Measurements from ENCODE around the gene AMN.
"Not testable (repeated sequence)": the region's sequence is repeated elsewhere in the genome, so short reads cannot be mapped to it uniquely, and the experiment has no call there.

Gene AMN

GRCh38 chr14:102923201-102923924 lies 900 bp downstream of the AMN start:
- peaks cover 9% of the 10 kb centered on the region for H3K9me3 ChIP-seq (ENCODE audit: control insufficient read depth, low read length)
- H3K4me1 ChIP-seq (ENCODE audit: control insufficient read depth, insufficient read depth, low read length, poor library complexity, severe bottlenecking): peaks cover 8% of the 10 kb centered on the region
- 4 to 6% methylated on average over 49 to 52 of the region's 53 CpGs for WGBS, 2 experiments (ENCODE audit: insufficient coverage in 2 of 2)
- no peak overlapping the region for H3K27ac ChIP-seq (ENCODE audit: low read depth, low read length, severe bottlenecking)
- H3K4me3 ChIP-seq (ENCODE audit: extremely low read depth, insufficient read depth, low read length, poor library complexity, severe bottlenecking): peak overlapping the region; percentile 14
- H3K36me3 ChIP-seq (ENCODE audit: control insufficient read depth, insufficient read depth, low read length): no peaks in the 10 kb centered on the region

DNA sequence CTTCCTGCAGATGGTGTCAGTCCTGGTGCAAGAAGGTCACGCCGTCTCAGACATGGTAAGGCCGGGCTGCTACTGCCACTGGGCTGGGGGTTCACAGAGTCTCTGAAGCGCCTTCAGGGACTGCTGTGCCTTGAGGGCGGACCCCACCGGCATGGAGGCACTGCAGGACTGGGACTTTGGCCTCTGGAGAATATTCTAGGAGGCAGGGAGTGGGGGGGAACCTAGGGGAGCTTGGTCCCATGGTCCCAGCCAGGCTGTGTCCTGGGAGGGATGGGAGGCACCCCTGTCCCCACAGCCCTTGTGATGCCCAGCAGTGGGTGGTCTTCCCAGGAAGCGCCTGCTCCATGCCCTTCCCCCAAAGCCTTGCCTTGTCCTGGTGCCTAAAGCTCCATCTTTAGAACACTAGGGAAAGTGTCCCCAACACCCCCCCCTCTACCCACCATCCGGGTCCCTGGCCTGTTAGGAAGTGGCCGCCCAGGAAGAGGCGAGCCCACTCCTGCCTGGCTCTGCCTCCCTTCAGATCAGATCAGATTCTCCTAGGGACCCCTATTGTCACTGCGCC lies 1.5 kb downstream of the AMN start:
- Histone ChIP-seq H3K4me1 (ENCODE audit: control insufficient read depth, insufficient read depth, low read length, poor library complexity, severe bottlenecking) (peaks cover 8% of the 10 kb centered on the region), H3K4me3 (ENCODE audit: extremely low read depth, insufficient read depth, low read length, poor library complexity, severe bottlenecking) (no peak overlapping the region), H3K9me3 (ENCODE audit: control insufficient read depth, low read length) (peaks cover 9% of the 10 kb centered on the region), H3K36me3 (ENCODE audit: control insufficient read depth, insufficient read depth, low read length) (no peaks in the 10 kb centered on the region), H3K27ac (ENCODE audit: low read depth, low read length, severe bottlenecking) (no peak overlapping the region)
- WGBS, 2 experiments (ENCODE audit: insufficient coverage in 2 of 2): 67 to 73% methylated on average over 10 to 11 of the region's 11 CpGs

GRCh38 chr14:102924632-102925588 lies 2.4 kb downstream of the AMN start:
- peaks cover 12% of the 10 kb centered on the region for H3K4me1 ChIP-seq (ENCODE audit: control insufficient read depth, insufficient read depth, low read length, poor library complexity, severe bottlenecking)
- peaks cover 9% of the 10 kb centered on the region for H3K9me3 ChIP-seq (ENCODE audit: control insufficient read depth, low read length)
- H3K4me3 ChIP-seq (ENCODE audit: extremely low read depth, insufficient read depth, low read length, poor library complexity, severe bottlenecking): no peak overlapping the region
- H3K27ac ChIP-seq (ENCODE audit: low read depth, low read length, severe bottlenecking): no peak overlapping the region
- WGBS, 2 experiments (ENCODE audit: insufficient coverage in 2 of 2): 77 to 93% methylated on average over 15 of the region's 25 CpGs
- H3K36me3 ChIP-seq (ENCODE audit: control insufficient read depth, insufficient read depth, low read length): no peaks in the 10 kb centered on the region

- 70 to 76% methylated on average over 9 to 10 of the region's 11 CpGs for WGBS, 2 experiments (ENCODE audit: insufficient coverage in 2 of 2)
- Histone ChIP-seq H3K4me1 (ENCODE audit: control insufficient read depth, insufficient read depth, low read length, poor library complexity, severe bottlenecking) (peaks cover 12% of the 10 kb centered on the region), H3K9me3 (ENCODE audit: control insufficient read depth, low read length) (peaks cover 4% of the 10 kb centered on the region), H3K27ac (ENCODE audit: low read depth, low read length, severe bottlenecking) (no peak overlapping the region), H3K36me3 (ENCODE audit: control insufficient read depth, insufficient read depth, low read length) (no peaks in the 10 kb centered on the region), H3K4me3 (ENCODE audit: extremely low read depth, insufficient read depth, low read length, poor library complexity, severe bottlenecking) (no peak overlapping the region)
Observed at GRCh38 chr14:102925646-102926045, 3.2 kb downstream of the AMN start.

- 47 to 53% methylated on average over 10 to 11 of the region's 12 CpGs for WGBS, 2 experiments (ENCODE audit: insufficient coverage in 2 of 2)
- Histone ChIP-seq H3K9me3 (ENCODE audit: control insufficient read depth, low read length) (peaks cover under 1% of the 10 kb centered on the region), H3K4me3 (ENCODE audit: extremely low read depth, insufficient read depth, low read length, poor library complexity, severe bottlenecking) (no peak overlapping the region), H3K4me1 (ENCODE audit: control insufficient read depth, insufficient read depth, low read length, poor library complexity, severe bottlenecking) (peaks cover 12% of the 10 kb centered on the region), H3K36me3 (ENCODE audit: control insufficient read depth, insufficient read depth, low read length) (no peaks in the 10 kb centered on the region), H3K27ac (ENCODE audit: low read depth, low read length, severe bottlenecking) (no peak overlapping the region)
Observed at GRCh38 chr14:102926104-102926503, 3.6 kb downstream of the AMN start.

GRCh38 chr14:102926840-102927239 lies 4.4 kb downstream of the AMN start:
- H3K36me3 ChIP-seq (ENCODE audit: control insufficient read depth, insufficient read depth, low read length); H3K9me3 ChIP-seq (ENCODE audit: control insufficient read depth, low read length); H3K4me3 ChIP-seq (ENCODE audit: extremely low read depth, insufficient read depth, low read length, poor library complexity, severe bottlenecking); H3K27ac ChIP-seq (ENCODE audit: low read depth, low read length, severe bottlenecking): not testable (repeated sequence)
- 88% methylated on average over 3 of the region's 10 CpGs; no CpG with 5 or more reads in 1 of the 2 experiments for WGBS, 2 experiments (ENCODE audit: insufficient coverage in 2 of 2)
- peaks cover 12% of the 10 kb centered on the region for H3K4me1 ChIP-seq (ENCODE audit: control insufficient read depth, insufficient read depth, low read length, poor library complexity, severe bottlenecking)

- H3K9me3 ChIP-seq (ENCODE audit: control insufficient read depth, low read length): no peaks in the 10 kb centered on the region
- WGBS, 2 experiments (ENCODE audit: insufficient coverage in 2 of 2): 50 to 55% methylated on average over 15 of the region's 19 CpGs
- H3K36me3 ChIP-seq (ENCODE audit: control insufficient read depth, insufficient read depth, low read length): peaks cover 4% of the 10 kb centered on the region
- peaks cover 12% of the 10 kb centered on the region for H3K4me1 ChIP-seq (ENCODE audit: control insufficient read depth, insufficient read depth, low read length, poor library complexity, severe bottlenecking)
- no peak overlapping the region for H3K27ac ChIP-seq (ENCODE audit: low read depth, low read length, severe bottlenecking)
- H3K4me3 ChIP-seq (ENCODE audit: extremely low read depth, insufficient read depth, low read length, poor library complexity, severe bottlenecking): peak overlapping the region; percentile 47
Observed at GRCh38 chr14:102927346-102927877, 4.9 kb downstream of the AMN start.

DNA sequence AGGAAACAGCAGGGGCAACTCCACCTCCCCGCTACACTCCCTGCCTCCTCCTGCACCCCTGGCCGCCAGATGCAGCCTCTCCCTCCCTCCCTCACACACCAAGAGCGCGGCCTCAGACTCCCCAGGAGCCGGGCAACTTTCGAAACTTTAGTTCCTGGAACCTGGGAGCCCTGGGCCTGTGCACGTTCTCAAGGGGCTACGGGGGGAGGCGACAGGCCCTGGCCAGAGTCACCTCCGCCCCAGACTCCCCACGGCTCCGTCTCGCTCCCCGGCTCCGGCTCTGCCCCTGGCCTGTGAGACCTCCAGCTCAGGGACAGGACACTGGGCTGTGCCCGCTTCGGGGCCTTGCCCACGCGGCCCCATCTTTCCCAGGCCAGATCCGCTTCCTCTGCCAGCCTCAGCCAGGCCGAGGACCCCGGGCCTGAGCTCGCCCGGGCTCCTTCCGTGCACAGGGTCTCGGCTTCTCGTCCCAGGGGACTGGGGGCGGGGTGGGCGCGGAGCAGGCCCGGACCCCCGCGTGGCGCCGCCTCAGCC lies 5.5 kb downstream of the AMN start:
- peaks cover 6% of the 10 kb centered on the region for H3K36me3 ChIP-seq (ENCODE audit: control insufficient read depth, insufficient read depth, low read length)
- peaks cover 9% of the 10 kb centered on the region for H3K4me1 ChIP-seq (ENCODE audit: control insufficient read depth, insufficient read depth, low read length, poor library complexity, severe bottlenecking)
- peak overlapping the region; percentile 47 for H3K4me3 ChIP-seq (ENCODE audit: extremely low read depth, insufficient read depth, low read length, poor library complexity, severe bottlenecking)
- no peaks in the 10 kb centered on the region for H3K9me3 ChIP-seq (ENCODE audit: control insufficient read depth, low read length)
- no peak overlapping the region for H3K27ac ChIP-seq (ENCODE audit: low read depth, low read length, severe bottlenecking)
- WGBS, 2 experiments (ENCODE audit: insufficient coverage in 2 of 2): 6 to 7% methylated on average over 20 to 30 of the region's 35 CpGs

GRCh38 chr14:102928412-102929240 lies 6.2 kb downstream of the AMN start:
- peak overlapping the region; percentile 47 for H3K4me3 ChIP-seq (ENCODE audit: extremely low read depth, insufficient read depth, low read length, poor library complexity, severe bottlenecking)
- H3K9me3 ChIP-seq (ENCODE audit: control insufficient read depth, low read length): no peaks in the 10 kb centered on the region
- WGBS, 2 experiments (ENCODE audit: insufficient coverage in 2 of 2): 2 to 3% methylated on average over 70 to 82 of the region's 94 CpGs
- peaks cover 6% of the 10 kb centered on the region for H3K4me1 ChIP-seq (ENCODE audit: control insufficient read depth, insufficient read depth, low read length, poor library complexity, severe bottlenecking)
- H3K36me3 ChIP-seq (ENCODE audit: control insufficient read depth, insufficient read depth, low read length): peaks cover 13% of the 10 kb centered on the region
- H3K27ac ChIP-seq (ENCODE audit: low read depth, low read length, severe bottlenecking): no peak overlapping the region

Measured in mesodermal cell (in vitro differentiated cells).